ENCODE measurements around the gene NFIB. TPM values are rescaled to one million over a fixed set of nuclear protein-coding genes. Genes with fewer than 3 reads are reported as not detected.

The NFIB gene
- total and polyA plus RNA-seq, 8 donors: 88.8 to 144 (median 127) TPM

DNA sequence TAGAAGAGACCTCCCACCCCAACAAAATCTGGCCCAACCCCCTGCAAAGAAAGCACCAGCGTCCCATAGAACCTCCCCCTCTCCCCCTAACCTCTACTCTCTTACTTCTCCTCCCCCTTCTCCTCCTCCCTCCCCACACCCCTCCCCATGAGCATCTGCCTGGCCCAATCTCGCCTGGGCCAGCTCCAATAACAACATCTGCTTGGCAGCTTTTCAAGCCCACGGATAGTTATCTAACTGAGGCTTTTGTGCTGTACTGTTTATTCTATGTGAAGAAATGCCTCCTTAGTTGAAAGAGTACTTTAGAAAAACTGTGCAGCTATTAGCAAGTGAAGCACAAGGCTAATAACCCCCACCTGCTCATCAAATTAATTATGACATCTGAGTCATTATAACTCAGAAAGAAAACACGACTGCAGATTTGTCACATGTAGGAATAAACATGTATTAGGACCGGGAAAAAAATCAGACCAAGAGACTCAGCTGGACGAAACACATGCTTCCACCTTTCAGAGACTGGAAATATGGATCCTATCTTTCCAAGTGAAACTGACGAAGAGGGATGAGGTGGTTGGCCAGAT, 42.8 kb downstream of the NFIB start:
- intact Hi-C loops (cut with DNase I): no loop called here
- Histone ChIP-seq H3K4me3 (no peak overlapping the region), H3K4me1 (peaks cover 19 to 34% of the 10 kb centered on the region in 2 donors), H3K36me3 (no peaks in the 10 kb centered on the region), H3K9me3 (no peaks in the 10 kb centered on the region), H3K27me3 (no peaks in the 10 kb centered on the region), H3K27ac (no peak overlapping the region)
- TF ChIP-seq, protein P1, sequence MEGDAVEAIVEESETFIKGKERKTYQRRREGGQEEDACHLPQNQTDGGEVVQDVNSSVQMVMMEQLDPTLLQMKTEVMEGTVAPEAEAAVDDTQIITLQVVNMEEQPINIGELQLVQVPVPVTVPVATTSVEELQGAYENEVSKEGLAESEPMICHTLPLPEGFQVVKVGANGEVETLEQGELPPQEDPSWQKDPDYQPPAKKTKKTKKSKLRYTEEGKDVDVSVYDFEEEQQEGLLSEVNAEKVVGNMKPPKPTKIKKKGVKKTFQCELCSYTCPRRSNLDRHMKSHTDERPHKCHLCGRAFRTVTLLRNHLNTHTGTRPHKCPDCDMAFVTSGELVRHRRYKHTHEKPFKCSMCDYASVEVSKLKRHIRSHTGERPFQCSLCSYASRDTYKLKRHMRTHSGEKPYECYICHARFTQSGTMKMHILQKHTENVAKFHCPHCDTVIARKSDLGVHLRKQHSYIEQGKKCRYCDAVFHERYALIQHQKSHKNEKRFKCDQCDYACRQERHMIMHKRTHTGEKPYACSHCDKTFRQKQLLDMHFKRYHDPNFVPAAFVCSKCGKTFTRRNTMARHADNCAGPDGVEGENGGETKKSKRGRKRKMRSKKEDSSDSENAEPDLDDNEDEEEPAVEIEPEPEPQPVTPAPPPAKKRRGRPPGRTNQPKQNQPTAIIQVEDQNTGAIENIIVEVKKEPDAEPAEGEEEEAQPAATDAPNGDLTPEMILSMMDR (IDR thresholded peaks at IDR 0.05): no peak
- ATAC-seq: peak; percentile 33
- peak in 2 of 4 donors; percentile 69 to 85 for DNase-seq

DNA sequence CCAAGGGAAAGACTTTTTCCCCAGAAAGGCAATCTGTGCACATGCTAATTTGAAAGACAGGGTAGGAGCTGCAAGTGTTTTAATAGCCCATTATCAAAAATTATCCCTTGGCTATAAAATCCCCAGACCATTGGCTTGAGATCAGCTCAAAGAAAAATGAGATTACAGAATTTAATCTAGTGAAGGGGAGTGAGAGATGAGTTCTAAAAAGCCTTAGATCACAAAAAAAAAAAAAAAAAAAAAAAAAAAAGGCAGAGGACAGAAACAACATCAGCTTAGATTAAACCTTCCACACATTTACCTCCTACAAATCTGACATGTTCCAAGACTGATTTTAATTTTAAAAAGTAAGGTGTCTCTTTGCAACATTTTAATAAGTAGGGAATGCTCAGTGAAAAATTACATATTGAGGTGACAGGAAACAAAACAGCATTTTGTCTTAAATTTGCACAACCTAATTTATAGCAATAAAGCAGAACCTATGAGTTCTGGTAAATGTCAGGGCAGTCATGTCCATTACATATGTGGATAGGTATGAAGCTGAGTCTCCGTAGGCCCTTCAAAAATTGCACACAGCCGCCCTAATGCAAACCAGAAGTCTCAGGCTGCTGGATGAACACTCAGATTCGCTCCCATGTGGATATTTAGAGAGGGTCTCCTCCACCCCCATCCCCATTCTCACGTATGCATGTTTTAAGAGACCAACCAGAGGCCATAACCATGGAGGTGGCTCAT, 43.4 kb downstream of the NFIB start:
- no peak overlapping the region for H3K27ac ChIP-seq
- intact Hi-C loops (cut with DNase I): no loop called here

DNA sequence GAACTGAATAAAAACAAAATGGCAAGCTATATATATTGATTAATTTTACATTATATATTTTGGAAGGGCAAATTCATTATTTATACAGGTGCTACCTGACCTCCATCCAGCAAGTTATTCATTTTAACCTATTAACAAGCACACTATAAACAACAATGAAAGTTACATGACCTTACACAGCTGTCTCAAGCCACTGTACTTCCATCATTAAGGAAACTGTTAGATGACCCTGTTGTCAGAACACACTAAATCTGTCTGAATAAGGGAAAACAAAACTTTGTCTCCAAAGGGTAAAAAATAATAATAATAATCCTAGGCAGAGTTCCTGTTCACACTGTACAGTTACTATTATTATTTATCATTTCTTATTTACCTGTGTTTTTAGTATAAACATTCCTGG, 44.0 kb downstream of the NFIB start:
- H3K4me3 ChIP-seq: no peak overlapping the region
- H3K4me1 ChIP-seq: peaks cover 18 to 32% of the 10 kb centered on the region in 2 donors
- TF ChIP-seq, protein P1 (IDR thresholded peaks at IDR 0.05): no peak
- H3K9me3 ChIP-seq: no peaks in the 10 kb centered on the region
- no peaks in the 10 kb centered on the region for H3K27me3 ChIP-seq
- intact Hi-C loops (cut with DNase I): no loop called here
- DNase-seq (no peak), ATAC-seq (no peak)
- H3K27ac ChIP-seq: no peak overlapping the region
- no peaks in the 10 kb centered on the region for H3K36me3 ChIP-seq

More for the DNA sequence above, 43.4 kb downstream of the NFIB start:
- no peak for ATAC-seq
- H3K4me3 ChIP-seq: no peak overlapping the region
- no peaks in the 10 kb centered on the region for H3K27me3 ChIP-seq
- TF ChIP-seq, protein P1 (IDR thresholded peaks at IDR 0.05): no peak
- no peak for DNase-seq
- no peaks in the 10 kb centered on the region for H3K9me3 ChIP-seq
- peaks cover 19 to 34% of the 10 kb centered on the region in 2 donors for H3K4me1 ChIP-seq
- no peaks in the 10 kb centered on the region for H3K36me3 ChIP-seq

DNA sequence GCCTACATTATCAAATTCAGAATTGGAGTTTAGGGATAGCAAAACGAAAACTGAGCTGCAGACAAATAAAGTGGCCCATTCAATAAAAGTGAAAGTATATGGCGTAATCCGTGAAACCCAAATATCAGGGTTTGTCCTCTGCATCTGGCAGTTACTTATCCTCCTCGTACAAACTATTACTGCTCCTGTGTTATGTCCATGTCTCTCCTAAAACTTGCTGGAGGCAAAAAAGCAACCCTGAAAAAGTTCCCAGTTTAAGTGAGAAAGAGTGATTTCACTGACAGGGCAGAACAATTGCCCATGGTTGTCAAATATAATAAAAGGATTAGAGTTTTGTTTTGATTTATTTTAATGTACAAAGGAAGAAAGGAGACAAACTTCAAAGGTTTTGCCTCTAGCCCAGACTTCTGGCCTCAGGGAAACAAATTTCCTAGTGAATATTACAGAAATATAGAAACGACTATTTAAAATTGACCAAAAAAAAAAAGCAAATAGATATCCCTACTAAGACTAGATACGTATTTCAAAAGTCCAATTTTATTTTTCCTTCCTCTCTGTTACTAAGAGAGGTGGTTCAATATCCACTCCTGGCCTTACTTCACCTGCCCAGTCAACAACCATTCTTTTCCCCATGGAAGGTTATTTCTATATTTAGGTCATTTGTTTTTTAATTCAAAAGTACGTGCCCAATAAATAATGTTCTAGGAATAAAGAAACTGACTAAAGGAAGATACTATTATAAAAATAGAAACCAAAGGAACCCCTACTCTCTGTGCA, 50.0 kb downstream of the NFIB start:
- H3K4me3 ChIP-seq: no peak overlapping the region
- TF ChIP-seq, protein P1 (IDR thresholded peaks at IDR 0.05): no peak
- no peaks in the 10 kb centered on the region for H3K4me1 ChIP-seq
- DNase-seq (no peak), ATAC-seq (no peak)
- no peaks in the 10 kb centered on the region for H3K36me3 ChIP-seq
- H3K9me3 ChIP-seq: no peaks in the 10 kb centered on the region
- intact Hi-C loops (cut with DNase I): no loop called here
- H3K27ac ChIP-seq: no peak overlapping the region
- H3K27me3 ChIP-seq: no peaks in the 10 kb centered on the region

DNA sequence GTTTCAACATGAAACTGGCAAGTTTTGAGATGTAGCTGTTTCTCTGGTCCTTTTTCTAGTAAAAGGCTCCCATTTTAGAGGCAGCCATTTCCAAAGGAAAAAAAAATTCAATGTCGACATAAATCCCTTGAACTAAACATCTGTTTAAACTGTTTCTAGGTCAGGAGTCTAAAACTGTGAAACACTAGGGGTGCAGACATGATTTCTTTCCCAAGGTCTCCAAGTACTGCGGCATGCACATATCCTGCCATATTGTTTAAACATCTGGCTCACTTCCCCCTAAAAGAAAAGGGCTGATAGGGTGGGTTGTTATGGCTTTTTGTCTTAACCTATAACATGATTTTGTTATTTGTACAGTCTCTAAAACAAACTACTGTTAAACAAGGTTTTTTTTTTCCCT, 51.1 kb downstream of the NFIB start:
- no peaks in the 10 kb centered on the region for H3K27me3 ChIP-seq
- H3K4me3 ChIP-seq: no peak overlapping the region
- no peak overlapping the region for H3K27ac ChIP-seq
- TF ChIP-seq, protein P1 (IDR thresholded peaks at IDR 0.05): no peak
- no peaks in the 10 kb centered on the region for H3K4me1 ChIP-seq
- intact Hi-C loops (cut with DNase I): no loop called here
- DNase-seq (no peak), ATAC-seq (no peak)
- no peaks in the 10 kb centered on the region for H3K36me3 ChIP-seq
- no peaks in the 10 kb centered on the region for H3K9me3 ChIP-seq
